Smooth muscle cell (in vitro differentiated cells): ENCODE data around the gene HELZ. TPM values are rescaled to one million over a fixed set of nuclear protein-coding genes. Genes with fewer than 3 reads are reported as not detected.
"Not testable (repeated sequence)": the region's sequence is repeated elsewhere in the genome, so short reads cannot be mapped to it uniquely, and the experiment has no call there.

ENCODE experiments used
- DNase-seq: peaks from one replicate; lab custom pipeline; 2025; ENCODE audit not compliant: unreplicated experiment; lab: John Stamatoyannopoulos, UW
- H2AFZ ChIP-seq: fragments of 200-600 bp; sonication (generic); 2 replicates; pipeline ENCODE4 v1.6.0; 2016; ENCODE audit warnings: antibody characterized with exemption, low read depth, mild to moderate bottlenecking
- H3F3A ChIP-seq: fragments of 200-600 bp; sonication (generic); 2 replicates; pipeline ENCODE4 v1.6.0; 2017; ENCODE audit warnings: antibody characterized with exemption, low read depth
- H3K27ac ChIP-seq: fragments of 200-600 bp; sonication (generic); 2 replicates; pipeline ENCODE4 v1.5.1; 2016; ENCODE audit warnings: low read depth, mild to moderate bottlenecking
- H3K27me3 ChIP-seq: fragments of 200-600 bp; sonication (generic); 2 replicates; pipeline ENCODE4 v1.6.1; 2016; ENCODE audit warnings: low read depth, mild to moderate bottlenecking
- H3K36me3 ChIP-seq: fragments of 200-600 bp; sonication (generic); 2 replicates; pipeline ENCODE4 v1.5.1; 2016; ENCODE audit warnings: low read depth
- H3K4me1 ChIP-seq: fragments of 200-600 bp; sonication (generic); 2 replicates; pipeline ENCODE4 v1.5.1; 2016; ENCODE audit warnings: low read depth
- H3K4me2 ChIP-seq: fragments of 200-600 bp; sonication (generic); 2 replicates; pipeline ENCODE4 v1.6.0; 2016; ENCODE audit warnings: mild to moderate bottlenecking
- H3K4me3 ChIP-seq: fragments of 200-600 bp; sonication (generic); 2 replicates; pipeline ENCODE4 v1.5.1; 2016; ENCODE audit warnings: mild to moderate bottlenecking
- H3K79me2 ChIP-seq: fragments of 200-600 bp; sonication (generic); 2 replicates; pipeline ENCODE4 v1.6.0; 2016; ENCODE audit warnings: low read depth, mild to moderate bottlenecking
- H3K9ac ChIP-seq: fragments of 200-600 bp; sonication (generic); 2 replicates; pipeline ENCODE4 v1.6.0; 2016; ENCODE audit warnings: low read depth
- H3K9me3 ChIP-seq: fragments of 200-600 bp; sonication (generic); replicated peaks from 2 replicates; pipeline ENCODE4 v1.5.1; 2016; ENCODE audit warnings: low read depth
- H4K20me1 ChIP-seq: fragments of 200-600 bp; sonication (generic); 2 replicates; pipeline ENCODE4 v1.6.0; 2016; ENCODE audit warnings: low read depth
- WGBS: methylation state at CpG from one replicate; pipeline ENCODE4 v1.1.7; 2016; ENCODE audit warnings: low lambda C conversion rate; 5-methylcytosine and 5-hydroxymethylcytosine counted together
- polyA plus RNA-seq: library from polyadenylated mRNA; unstranded; fragments of >200 nt; fragmentation: Nextera tagmentation; extraction: Ambion mirVana; gene quantifications from 2 replicates; pipeline ENCODE4 v1.2.1, GENCODE V29; 2016
- total RNA-seq: library from RNA; depleted of rRNA; stranded (reverse); fragments of >200 nt; gene quantifications from 2 replicates; pipeline ENCODE4 v1.2.3, GENCODE V29; 2014
- TF ChIP-seq, protein P1 (sequence below): fragments of 200-600 bp; sonication (generic); IDR thresholded peaks from 2 replicates; pipeline ENCODE4 v1.5.1; 2017; ENCODE audit warnings: borderline replicate concordance, mild to moderate bottlenecking, antibody characterized with exemption; ENCODE audit not compliant: insufficient read depth, poor library complexity, severe bottlenecking

Gene HELZ
- total and polyA plus RNA-seq, 2 experiments from 2014 or later, result 18.8 to 34.4 TPM

DNA sequence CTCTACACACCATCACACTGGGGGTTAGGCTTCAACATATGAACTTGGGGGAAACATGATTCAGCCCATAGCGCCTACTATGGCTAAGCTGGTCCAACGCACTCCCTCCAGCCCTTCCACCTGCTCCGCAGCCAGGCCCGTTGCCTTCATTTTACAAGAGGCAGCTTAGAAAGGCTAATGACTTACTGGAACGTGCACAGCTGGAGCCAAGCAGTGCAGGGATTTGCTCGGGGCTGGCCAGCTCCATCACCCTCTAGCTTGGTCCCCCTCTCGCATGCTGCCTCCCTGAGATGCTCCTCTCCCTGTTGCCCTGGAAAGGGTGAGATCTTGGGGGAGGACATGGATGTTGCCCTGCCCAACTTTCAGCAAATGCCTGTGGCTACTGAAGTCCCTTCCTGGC lies 203.5 kb downstream of the HELZ start:
- H3K79me2 ChIP-seq, result no peaks in the 10 kb centered on the region
- TF ChIP-seq, protein P1, sequence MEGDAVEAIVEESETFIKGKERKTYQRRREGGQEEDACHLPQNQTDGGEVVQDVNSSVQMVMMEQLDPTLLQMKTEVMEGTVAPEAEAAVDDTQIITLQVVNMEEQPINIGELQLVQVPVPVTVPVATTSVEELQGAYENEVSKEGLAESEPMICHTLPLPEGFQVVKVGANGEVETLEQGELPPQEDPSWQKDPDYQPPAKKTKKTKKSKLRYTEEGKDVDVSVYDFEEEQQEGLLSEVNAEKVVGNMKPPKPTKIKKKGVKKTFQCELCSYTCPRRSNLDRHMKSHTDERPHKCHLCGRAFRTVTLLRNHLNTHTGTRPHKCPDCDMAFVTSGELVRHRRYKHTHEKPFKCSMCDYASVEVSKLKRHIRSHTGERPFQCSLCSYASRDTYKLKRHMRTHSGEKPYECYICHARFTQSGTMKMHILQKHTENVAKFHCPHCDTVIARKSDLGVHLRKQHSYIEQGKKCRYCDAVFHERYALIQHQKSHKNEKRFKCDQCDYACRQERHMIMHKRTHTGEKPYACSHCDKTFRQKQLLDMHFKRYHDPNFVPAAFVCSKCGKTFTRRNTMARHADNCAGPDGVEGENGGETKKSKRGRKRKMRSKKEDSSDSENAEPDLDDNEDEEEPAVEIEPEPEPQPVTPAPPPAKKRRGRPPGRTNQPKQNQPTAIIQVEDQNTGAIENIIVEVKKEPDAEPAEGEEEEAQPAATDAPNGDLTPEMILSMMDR, result no peak
- no peak overlapping the region for H2AFZ ChIP-seq
- H3K9ac ChIP-seq, result no peak overlapping the region
- H3K9me3 ChIP-seq, result no peaks in the 10 kb centered on the region
- H4K20me1 ChIP-seq, result no peaks in the 10 kb centered on the region
- H3K27me3 ChIP-seq, result no peaks in the 10 kb centered on the region
- WGBS, result 86% methylated on average over 7 of the region's 7 CpGs
- H3F3A ChIP-seq, result no peaks in the 10 kb centered on the region
- DNase-seq, result no peak
- H3K4me2 ChIP-seq, result no peak overlapping the region
- no peak overlapping the region for H3K27ac ChIP-seq
- no peaks in the 10 kb centered on the region for H3K4me1 ChIP-seq
- no peaks in the 10 kb centered on the region for H3K36me3 ChIP-seq
- H3K4me3 ChIP-seq, result no peak overlapping the region

DNA sequence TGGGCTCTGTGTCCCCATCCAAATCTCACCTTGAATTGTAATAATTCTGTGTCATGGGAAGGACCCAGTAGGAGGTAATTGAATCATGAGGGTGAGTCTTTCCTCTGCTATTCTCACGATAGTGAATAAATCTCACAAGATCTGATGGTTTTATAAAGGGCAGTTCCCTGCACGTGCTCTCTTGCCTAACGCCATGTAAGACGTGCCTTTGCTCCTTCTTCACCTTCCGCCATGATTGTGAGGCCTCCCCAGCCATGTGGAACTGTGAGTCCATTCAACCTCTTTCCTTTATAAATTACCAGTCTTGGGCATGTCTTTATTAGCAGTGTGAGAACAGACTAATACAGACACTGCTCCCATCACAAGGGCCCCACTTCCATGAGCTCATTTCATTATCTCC lies 203.9 kb downstream of the HELZ start:
- not testable (repeated sequence) for H3K27me3 ChIP-seq, H3K9me3 ChIP-seq, H2AFZ ChIP-seq, H3K9ac ChIP-seq, H3K4me3 ChIP-seq, DNase-seq, H3K36me3 ChIP-seq, H3K4me1 ChIP-seq, H4K20me1 ChIP-seq, H3K79me2 ChIP-seq, H3K27ac ChIP-seq, H3K4me2 ChIP-seq, H3F3A ChIP-seq
- 97% methylated on average over 5 of the region's 5 CpGs for WGBS

DNA sequence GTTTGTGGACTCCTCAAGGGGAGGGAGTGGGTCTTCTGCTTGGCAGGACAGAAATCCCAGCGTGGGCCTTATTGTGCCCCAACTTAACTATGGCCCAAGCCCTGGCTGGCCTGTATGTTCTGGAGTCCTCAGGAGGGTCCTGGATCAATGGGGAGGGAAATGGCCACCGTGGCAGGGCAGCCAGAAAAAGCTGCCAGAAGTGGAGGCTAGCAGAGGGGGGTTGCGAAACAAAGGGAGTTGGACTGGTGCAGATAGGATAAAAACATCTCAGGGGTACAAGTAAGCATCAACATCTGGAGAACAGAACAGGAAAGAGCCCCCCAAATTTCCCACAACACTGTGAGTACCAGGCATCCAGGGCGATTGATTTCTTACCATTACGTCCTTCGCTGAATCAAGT lies 204.3 kb downstream of the HELZ start:
- Histone ChIP-seq H3K4me2 (no peak overlapping the region), H3K9ac (no peak overlapping the region), H3K9me3 (no peaks in the 10 kb centered on the region), H3K4me3 (no peak overlapping the region), H4K20me1 (no peaks in the 10 kb centered on the region), H3K79me2 (no peaks in the 10 kb centered on the region), H3K4me1 (no peaks in the 10 kb centered on the region), H3K36me3 (no peaks in the 10 kb centered on the region), H3K27ac (no peak overlapping the region), H2AFZ (no peak overlapping the region), H3F3A (no peaks in the 10 kb centered on the region), H3K27me3 (no peaks in the 10 kb centered on the region)
- TF ChIP-seq, protein P1, result no peak
- 96% methylated on average over 6 of the region's 6 CpGs for WGBS
- DNase-seq, result no peak

DNA sequence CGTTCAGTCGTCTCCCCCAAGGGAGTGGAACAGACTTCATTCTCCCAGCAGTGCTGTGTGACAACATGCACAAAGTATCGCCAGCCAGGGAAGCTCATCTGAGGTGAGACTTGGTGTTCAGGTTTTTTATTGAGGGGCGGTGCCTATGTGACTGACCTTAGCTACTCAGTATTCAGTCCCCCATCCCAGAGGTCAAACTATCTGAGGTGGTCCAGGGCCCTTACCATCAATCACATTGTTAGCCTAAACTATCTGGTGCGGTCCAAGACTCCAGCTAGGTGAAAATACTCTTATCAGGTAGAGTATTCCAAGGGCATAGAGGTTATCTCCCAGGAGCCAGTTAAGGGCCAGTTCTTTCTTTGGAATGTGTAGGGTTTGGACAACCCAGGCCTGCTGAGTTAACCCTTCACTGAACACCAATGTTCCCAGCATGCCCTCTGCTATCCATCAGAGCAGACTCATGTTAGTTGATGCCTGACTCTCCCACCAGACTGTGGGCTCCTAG lies 206.1 kb downstream of the HELZ start:
- Histone ChIP-seq H3F3A (no peaks in the 10 kb centered on the region), H3K9ac (no peak overlapping the region), H2AFZ (no peak overlapping the region), H3K4me2 (no peak overlapping the region), H3K4me3 (no peak overlapping the region), H3K36me3 (no peaks in the 10 kb centered on the region), H3K27me3 (no peaks in the 10 kb centered on the region), H3K4me1 (no peaks in the 10 kb centered on the region), H3K9me3 (no peaks in the 10 kb centered on the region), H3K27ac (no peak overlapping the region), H3K79me2 (no peaks in the 10 kb centered on the region), H4K20me1 (no peaks in the 10 kb centered on the region)
- WGBS, result 72% methylated on average over 5 of the region's 5 CpGs
- no peak for DNase-seq
- TF ChIP-seq, protein P1, result no peak
